Femur (tissue), 1 donor: Measurements from ENCODE around the gene HP1BP3.
"Not testable (repeated sequence)": the region's sequence is repeated elsewhere in the genome, so short reads cannot be mapped to it uniquely, and the experiment has no call there.

ENCODE experiments used
- DNase-seq: peaks from one replicate; pipeline ENCODE4 v3.0.0-alpha.2; 2017

Gene HP1BP3

DNA sequence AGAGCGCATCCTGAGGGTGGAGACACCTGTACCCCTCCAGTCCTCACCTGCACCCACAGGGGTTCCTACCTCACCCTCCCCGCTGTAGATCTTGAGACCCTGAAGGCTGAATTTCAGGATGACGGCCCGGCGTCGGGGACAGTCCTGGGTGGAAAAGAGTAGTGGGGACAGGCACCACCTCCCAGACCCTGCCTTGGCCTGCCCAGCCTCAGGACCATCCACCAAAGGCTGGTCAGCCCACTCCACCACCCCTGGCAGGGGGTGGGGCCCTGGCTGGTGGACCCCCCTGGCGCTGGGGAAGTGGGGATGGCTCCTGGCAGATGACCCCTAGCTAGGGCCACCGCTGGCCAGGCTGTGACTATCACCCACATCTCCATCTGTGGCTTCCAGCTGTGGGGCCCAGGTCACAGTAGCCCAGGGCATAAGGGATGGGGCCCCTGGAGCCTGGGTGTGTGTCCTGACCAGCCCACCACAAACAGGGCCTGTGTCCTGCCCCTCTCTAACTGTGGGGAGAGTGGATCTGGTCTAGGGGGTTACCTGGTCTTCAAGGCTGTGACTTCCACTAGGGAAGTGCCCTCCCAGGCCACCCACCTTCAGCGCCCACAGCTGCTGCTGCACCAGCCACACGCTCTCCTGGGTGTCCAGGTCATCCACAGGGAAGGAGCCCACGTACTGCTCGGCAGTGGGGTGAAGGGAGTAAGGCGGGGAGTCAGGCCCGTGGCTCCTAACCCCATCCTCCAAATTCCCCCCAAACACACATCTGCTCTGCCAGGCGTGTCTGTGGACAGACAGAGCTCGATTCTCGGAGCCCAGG, 60.0 kb downstream of the HP1BP3 start:
- DNase-seq: no peak

DNA sequence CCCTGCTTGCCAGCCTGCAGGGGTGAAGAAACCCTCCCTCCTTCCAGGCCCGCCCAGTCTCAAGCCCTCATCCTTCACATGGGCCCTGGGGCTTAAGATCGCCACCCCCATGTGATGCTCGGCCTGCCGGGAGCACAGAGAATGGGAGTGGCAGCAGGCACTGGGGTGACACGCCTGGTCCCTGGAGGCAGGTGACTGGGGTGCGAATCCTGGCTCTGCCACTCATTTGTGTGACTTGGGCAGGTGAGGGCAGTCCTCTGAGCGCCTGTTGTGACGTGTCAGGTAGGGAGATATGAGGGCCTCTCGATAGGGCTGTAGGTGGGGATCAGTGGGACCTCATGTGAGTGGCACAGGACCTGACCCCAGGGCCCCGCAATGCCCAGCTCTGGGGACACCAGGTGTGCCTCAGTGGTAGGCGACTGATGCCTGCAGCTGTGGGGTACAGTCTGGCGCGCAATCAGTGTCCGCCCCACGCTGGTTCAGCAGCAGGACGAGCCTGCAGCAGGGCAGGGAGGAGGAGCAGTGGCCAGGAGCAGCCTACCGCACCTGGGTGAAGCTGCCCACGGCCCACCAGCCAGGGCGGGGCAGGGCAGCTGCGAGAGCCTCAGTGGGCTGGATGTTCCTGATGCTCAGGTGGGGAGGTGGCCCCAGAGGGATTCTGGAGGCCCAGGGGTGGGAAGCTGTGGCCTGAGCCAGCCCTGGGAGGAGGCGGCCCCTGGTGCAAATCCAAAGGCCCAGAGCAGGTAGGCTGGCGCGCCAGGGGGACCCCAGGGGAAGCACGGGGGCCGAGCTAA, 60.8 kb downstream of the HP1BP3 start:
- DNase-seq: no peak

DNA sequence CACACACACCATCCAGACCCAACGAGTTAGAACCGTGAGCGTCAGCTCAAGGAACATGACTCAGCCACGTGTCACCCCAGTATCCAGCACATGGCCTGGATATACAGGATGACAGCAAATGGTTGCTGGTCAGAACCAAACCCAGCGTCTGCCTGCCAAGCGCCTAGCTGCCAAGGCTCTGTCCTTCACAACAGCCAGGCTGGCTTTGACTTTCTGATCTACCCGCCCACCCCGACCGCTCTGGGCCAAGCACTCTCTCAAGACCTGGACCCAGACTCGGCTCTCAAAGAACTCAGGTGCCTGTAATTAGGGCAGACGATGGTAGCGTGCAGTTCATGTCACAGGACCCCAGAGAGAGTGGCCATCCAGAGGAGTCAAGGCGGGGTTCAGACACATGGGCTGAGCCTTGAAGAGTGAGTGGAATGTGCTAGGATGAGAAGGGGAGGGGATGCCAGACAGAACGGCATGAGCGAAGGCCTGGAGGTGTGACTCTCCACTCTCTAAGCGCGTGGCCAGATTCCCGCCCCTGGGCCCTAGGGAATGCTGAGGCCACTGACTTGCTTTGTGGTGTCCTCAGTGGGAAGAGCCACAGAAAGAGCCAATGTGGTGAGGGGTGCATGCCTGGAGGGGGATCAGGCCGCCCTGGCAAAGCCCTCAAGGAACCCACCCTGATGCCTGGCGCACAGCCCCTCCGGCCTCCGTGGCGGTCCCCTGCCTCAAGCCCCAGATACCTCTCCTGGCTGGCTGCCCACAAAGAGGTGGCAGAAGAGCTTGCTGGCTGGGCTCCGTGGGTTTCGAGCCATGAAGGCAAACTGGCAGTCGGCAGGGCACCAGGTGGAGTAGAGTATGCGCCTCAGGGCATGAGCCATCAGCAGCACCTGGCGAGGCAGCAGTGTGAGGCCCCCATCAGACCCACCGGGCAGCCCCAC, 61.7 kb downstream of the HP1BP3 start:
- peak; percentile 17 for DNase-seq

DNA sequence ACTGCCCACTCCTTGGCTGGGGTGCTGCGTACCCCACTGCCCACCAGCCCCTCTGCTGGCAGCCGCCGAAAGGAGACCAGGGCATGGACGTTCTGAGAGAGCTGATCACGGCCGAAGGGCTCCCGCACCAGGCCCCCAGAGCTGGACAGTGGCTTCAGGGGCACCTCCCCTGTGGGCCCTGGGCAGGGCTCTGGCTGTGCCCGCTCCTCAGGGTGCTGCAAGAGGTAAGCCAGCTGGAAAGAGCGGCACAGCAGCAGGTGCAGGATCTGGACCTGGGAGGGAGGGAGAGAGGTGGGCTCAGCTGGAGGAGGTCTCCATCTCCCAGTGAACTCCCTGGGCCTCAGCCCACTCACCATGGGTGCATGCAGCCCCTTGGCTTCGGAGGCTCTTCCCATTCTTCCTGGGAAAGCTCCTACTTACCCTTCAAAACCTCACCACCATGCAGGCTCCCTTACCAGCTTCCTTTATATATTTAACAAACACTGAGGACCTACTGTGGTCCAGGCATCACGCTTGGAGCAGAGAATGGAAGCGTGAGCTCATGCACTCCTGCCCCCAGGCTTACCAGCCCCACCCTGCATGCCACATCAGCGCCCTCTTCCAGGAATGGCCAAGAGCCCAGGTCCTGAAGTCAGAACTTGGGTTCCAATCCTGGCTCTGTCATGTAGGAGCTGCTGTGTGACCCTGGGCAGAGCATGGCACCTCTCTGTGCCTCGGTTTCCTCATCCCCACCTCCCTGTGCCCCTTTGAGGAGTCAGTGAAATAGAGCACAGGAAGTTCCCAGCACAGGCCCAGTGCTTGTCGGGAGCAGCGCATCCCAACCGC, 62.5 kb downstream of the HP1BP3 start:
- peak; percentile 8 for DNase-seq

DNA sequence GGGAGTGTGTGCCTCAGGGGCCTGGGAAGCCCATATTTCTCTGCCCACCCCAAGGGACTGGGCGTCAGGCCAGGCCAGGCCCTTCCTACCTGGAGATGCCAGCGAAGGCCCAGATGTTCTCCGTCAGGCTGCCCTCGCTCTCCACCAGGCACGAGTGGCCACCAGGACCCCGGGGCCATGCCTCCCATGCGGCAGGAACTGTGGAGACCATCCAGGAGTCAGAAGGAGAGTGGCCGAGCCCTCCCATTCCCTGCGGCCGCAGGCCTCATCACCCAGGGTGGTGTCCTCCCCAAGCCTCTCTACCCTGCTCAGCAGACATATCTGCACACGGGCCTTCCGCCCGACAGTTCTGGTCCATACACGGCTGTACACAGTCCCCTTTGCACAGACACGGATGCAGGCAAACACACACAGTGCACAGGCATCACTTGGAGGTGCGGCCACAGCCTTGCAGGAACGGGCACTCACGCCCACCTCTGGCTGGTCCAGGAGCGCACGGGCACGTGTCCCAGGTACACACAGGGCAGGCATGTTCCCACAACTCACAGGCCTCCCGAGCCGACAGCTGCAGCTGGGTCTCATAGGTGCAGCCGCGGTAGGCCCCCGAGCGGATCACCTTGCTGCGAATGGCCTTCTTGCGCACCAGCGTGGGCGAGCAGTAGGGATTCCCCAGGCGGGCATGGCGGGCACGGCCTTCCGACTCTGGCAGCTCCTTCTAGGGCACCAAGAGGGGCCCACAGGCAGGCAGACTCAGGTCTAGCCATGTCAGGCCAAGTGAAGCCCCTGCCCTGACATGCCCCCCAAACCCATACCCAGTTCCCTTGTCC, 63.4 kb downstream of the HP1BP3 start:
- DNase-seq: peak; percentile 16

DNA sequence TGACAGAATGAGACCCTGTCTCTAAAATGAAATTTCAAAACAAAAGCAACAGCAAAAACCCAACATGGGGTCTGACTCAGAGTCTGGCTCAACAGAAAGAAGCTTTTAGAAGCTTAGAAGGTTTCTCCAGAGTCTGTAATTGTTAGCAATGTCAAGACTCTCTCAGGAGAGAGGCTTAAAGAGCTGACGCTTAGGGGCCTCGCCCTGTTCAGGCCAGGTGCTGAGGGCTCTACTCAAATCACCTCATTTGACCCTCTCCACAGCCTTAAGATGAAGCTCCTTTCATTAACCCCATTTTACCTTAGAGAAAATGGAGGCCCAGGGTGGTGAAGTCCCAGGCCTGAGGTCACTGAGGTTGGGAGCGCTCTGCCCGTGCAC, 64.0 kb downstream of the HP1BP3 start:
- no peak for DNase-seq

DNA sequence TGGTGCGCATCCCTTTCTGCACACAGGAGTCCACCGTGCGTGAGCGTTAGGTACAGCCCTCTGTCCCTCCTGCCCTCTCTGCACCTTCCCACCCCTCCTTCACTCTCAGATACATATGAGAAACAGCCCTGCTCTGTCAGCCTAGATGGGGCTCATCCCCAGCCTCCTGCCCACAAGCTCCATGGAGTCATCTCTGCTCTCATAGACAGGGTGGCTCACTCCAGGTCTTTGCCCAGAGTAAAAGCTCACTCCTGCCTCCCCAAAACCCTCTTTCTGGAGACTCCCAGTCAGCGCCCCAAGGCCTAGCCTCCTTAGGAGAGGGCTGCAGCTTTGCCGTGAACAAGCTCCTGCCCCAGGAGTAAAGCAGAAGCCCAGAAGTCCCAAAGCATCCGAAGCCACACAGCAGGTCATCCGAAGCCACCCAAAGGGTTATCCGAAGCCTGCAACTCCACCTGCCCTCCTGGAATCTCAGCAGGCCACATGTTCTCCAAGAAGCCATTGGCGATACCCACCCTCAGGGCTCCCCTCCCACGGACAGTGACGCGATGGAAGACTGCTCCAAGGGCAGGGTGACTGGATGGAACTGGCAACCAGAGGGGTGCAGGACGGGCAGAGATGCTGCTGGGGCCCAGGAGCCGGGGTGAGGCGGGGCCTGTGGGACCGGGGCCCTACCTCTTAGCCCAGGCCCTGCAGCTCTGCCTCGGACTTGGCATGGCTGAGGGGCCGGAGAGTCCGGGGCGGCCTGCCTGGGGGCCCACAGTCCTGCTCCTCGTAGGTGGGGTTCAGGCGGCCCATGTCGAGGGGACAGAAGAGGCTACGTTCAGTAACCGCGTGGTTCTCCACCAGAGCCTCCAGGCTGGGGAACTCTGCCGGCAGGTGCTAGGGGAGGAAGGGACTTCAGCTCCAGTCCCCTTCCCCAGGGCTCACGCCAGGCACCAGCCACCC, 65.7 kb downstream of the HP1BP3 start:
- DNase-seq: peak; percentile 8

DNA sequence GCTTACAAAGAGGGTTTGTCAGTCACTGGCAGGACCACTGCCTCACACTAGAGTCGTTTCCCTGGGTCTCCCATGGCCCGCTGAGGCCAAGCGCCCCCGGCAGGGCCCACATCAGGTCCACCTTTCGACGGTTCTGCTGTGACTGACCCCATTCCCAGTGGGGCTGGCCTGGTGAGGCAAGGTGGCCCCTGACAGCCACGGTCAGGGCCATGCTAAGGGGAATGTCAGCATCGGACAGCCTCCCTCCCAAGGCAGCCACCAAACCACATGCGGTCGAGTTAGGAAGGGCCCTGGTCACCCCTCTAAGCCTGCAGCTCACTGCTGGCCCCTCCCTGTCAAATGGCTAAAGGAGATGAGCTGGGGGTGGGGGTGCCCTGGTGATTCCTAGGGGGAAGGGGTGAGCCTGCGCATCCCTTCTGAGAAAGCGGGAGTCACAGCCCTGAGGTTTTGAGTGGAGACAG, 66.4 kb downstream of the HP1BP3 start:
- peak; percentile 12 for DNase-seq

DNA sequence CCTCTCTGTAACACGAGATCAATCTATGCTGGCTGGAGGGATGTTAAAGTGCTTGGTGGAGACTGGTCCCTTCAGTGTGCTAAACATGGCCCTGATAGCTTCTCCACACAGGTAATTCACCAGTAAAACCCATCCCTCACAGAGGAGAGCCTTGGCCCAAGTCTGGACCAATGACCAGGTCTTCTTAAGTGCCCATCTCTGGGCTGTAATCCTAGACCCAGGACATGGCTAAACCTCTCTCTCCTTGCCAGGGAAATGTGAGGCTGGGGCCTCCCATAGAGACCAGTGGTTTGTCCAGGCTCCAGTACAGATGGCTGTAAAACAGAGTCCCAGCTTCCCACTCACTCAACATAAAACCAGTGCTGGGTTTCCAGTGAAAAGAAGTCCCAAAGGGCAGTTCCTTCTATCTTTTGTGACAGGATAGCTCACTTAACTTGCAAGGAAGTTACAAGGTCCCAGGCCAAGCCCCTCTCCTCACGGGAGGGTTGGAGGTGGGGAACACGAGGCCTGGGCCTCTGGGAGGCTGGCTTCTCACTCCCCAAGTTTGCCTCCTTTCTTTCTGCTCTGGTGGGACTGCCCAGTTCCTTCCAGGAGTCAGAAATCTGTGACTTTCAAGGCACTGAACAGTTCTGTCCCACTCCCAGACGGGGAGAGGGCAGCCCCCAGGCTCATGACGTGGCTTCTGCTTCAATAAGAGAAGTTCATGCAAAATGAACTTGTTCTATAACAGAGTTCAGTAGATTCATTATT, 67.1 kb downstream of the HP1BP3 start:
- peak; percentile 14 for DNase-seq

DNA sequence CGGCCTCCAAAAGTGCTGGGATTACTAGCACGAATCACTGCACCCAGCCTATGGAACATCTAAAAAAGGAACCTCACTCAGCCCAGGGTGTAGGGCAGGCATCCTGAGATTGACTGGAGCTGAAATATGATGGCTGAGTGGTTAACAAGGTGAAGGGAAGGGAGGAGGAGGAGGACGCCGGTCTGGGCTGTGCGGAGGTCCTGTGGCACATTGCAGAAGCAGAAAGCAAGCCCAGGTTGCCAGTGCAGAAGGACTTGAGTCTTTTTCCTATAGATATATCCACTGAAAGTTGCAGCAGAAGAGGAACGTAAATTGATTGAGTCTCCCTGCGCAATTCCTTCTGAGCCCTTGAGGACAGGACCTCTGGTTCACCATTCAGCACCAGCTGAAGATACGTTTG, 67.8 kb downstream of the HP1BP3 start:
- no peak for DNase-seq

DNA sequence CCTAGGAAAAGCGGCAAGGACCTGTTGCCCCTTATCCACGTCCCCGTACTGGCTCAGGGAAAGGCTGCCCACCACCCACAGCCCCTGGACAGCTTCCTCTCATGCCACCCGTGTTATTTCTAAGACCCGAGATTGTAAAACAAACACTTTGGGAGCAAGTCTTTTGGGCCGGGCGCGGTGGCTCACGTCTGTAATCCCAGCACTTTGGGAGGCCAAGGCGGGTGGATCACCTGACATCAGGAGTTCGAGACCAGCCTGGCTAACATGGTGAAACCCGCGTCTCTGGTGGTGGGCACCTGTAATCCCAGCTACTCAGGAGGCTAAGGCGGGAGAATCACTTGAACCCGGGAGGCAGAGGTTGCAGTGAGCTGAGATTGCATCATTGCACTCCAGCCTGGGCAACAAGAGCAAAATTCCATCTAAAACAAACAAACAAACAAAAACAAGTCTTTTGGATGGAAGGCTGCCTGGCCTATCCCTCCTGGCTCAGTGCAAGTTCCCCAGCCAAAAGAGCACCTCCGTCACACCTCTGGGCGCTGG, 68.7 kb downstream of the HP1BP3 start:
- not testable (repeated sequence) for DNase-seq

DNA sequence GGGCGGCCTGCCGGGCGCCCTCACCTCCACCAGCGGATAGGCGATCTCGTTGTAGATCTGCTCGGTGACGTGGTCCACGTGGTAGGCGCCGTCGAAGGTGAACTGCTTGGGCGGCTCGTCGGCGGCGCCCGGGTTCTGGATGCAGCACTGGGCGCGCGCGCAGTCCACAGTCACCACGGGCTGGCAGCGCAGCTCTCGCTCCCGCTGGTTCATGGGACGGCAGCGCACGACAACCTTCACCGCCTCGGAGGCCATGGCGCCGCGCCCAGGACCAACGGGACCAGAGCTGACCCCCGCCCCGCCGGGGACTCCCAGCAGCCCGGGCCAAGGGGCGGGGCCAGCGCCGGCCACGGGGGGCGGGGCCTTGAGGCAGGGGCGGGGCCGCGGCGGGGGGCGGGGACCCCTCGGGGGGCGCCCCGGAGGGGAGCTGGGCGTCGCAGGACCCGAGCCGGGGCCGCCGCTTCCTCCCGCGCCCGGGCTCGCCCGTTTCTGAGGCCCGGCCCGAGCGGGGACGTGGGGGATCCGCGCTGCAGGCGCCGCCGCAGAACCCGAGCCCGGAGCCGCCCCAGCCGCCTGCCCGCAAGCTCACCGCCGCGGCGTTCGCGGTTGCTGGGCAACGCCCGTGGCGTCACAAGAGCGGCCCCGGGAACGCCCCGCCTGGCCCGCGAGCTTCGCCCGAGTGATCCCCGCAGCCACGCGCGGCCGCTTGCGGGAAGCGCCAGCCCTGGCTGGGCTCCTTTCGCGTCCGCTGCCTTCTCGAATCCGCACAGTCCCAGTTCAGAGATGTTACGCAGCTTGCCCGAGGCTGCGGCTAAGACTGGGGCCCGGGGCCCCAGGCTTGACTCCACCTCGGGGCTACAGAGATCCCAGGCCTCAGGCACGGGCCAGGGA, 69.4 kb downstream of the HP1BP3 start, which contains the start of gene KIF17:
Gene KIF17 (minus strand): TSS at position 556 of the 891 bp plus-strand sequence. CDS start 301 bp downstream, at position 255.
- peak; percentile 87 for DNase-seq

DNA sequence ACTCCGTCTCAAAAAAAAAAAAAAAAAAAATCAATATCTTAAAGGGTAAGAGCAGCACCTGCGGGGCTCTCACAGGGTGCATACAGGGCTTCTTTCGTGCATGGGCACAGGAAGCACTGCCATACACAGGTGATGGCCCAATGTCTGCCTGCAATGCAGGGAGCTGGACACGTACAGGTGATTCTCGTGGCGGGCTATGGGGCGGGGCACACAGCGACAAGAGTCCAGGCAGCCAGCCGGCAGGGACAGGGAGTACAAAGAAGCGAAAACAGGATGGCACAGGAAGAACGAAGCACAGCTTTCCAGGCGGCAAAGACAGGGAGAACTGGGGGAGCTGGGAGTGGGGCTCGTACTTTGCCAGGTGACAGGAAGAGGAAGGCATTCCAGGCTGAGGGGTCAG, 70.9 kb downstream of the HP1BP3 start:
- no peak for DNase-seq

DNA sequence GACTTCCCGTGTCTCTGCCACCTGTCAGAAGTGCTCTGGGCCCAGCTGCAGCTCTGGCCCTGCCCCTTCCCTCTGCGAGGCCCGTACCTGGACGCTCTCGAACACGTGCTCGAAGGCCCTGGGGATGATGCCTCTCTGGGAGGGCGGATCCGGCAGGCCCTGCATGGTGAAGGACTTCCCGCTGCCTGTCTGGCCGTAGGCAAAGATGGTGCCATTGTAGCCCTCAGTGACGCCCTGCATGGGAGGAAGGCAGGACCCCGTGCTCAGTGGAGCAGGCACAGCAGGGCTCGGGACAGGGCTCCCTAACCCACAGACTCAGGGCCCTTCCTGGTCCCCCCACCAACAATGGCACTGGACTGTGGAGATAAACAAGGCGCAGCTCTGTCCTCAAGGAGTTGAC, 71.7 kb downstream of the HP1BP3 start:
- DNase-seq: no peak

DNA sequence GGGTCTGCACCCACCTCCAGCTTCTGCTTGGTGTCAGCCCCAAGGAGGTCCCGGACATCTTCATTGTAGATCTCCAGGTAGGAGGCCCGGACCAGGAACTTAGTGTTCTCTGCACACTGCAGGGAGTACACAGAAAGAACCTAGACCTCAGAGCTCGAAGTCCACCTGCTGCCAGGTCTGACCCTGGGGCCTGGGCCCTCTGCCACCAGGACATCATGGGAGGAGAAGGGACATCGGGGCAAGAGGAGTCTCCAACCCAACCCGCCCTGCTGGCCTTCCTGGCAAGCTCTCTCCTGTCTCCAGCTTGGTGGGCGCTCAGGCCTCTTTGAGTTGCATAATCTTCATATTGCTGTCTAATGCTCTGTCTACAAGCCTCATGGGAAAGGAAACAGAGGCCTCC, 73.7 kb downstream of the HP1BP3 start:
- no peak for DNase-seq

DNA sequence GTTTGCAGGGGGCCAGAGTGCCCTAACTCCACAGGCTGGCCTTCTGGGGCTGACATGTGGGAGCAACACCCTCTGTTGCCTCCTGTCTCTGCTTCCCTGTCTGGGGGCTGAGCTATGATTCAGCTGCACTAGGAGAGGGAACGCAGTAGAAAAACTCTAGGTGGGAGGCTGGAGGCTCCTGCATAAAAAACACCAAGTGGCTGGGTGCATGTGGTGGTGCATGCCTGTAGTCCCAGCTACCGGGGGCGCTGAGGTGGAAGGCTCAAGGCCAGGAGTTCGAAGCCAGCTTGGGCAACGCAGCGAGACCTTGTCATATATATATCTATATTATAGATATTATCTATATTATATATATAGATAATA, 74.9 kb downstream of the HP1BP3 start:
- DNase-seq: no peak

DNA sequence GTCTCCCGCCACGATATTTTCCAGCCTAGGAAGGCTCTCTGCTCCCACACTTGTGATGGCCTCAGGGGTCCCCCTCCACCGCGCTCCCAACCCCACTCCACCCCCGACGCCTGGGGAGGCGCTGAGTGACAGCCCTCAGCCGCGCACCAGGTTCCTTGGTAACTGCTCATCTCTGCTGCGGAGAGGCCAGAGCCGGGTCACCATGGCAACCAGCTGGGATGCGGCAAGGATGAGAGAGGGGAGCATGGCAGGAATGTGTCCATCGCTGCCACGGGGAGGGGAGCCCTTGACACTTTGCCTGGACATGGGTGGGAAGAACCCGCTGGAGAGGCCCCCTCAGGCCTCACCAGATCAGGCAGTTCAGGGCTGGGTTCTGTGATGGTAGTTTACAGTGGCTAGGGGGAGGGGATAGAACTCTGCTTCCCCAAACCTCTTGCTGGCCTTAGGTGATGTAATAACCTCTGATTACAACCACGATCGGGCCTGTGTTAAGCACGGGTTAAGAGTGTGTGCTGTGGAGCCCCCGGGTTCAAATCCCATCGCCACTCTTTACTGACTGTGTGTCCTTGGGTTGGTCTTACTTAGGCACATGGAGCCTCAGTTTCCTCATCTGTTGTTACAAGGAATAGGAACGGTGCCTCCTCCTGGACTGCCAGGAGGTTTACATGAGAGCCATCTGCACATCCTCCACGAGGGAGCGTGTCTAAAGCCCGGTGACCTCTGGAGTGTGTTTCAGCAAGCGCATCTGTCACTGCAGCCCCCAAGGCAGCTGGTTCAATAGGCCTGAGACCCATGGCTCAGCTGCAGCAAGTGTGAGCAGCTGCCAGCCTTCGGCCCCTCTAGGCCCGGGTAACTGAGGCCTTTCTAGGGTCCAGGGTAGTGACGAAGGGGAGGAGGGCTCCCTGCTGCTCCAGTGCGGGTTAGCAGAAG, 75.6 kb downstream of the HP1BP3 start:
- DNase-seq: no peak
